Non-pigmented ciliary epithelial cell (primary cell): Measurements from ENCODE around the gene PIK3R6.
"Not testable (repeated sequence)": the region's sequence is repeated elsewhere in the genome, so short reads cannot be mapped to it uniquely, and the experiment has no call there.

ENCODE experiments used
- DNase-seq: peaks from one replicate; pipeline ENCODE4 v3.0.0-alpha.2; 2010; ENCODE audit warnings: low read depth

PIK3R6 gene

DNA sequence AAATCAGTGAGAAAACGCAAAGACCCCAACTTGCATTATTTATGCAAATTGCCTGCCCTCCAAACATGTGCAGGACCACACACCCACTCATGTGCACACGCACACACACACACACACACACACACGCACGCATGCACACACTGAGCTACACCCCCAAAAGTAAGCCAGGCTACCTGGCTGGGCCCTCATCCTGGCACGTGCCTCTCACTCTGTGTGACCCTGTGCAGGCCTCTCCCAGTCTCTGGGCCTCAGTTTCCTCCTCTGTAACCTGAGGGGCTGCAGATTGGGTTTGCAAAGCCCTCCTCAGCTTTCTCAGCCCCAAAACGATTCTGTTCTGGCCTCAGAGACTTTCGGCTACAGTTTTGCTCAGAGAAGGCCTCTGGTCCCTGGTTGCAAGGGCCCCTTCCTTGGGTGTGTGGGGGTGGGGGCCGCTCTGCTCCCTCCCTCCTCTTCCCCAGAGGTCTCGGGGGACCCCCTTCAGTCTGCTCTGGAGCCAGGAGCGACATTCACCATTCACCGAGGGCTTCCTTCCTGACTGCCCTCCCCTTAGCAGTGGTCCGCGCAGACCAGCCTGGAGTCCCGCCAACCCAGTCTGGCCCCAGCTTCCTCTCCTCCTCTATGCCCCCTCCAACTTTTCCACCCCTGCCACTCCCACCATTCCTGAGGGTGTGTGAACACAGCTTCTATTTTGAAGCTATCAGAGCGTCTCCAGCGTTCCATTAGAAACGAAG is 5.4 kb upstream of the PIK3R6 start:
- DNase-seq: no peak

GRCh38 chr17:8872036-8872704 is 4.7 kb upstream of the PIK3R6 start:
- no peak for DNase-seq

DNA sequence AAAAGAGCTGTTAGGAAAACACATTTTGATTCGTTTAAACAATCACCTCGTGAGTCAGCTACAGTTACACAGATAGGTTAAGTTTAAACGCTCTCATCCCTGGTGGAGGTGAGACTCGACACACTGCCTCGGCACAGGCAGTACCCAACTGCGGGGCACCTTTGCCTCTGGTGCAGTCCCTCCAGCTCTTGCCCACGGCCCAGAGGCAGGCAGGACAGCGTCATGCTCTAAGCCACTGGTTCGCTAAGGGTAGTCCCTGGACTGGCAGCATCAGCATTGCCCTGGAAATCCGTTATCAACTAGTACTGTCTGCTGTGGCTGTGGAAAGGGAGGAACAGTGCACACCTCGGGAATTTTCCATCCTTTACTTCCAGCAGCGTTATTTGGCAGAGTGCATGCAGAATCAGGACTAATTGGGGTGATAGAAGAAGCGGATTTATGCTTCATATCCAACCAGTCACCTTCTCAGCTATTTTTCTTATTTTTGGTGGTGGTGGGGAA is 3.7 kb upstream of the PIK3R6 start:
- no peak for DNase-seq

DNA sequence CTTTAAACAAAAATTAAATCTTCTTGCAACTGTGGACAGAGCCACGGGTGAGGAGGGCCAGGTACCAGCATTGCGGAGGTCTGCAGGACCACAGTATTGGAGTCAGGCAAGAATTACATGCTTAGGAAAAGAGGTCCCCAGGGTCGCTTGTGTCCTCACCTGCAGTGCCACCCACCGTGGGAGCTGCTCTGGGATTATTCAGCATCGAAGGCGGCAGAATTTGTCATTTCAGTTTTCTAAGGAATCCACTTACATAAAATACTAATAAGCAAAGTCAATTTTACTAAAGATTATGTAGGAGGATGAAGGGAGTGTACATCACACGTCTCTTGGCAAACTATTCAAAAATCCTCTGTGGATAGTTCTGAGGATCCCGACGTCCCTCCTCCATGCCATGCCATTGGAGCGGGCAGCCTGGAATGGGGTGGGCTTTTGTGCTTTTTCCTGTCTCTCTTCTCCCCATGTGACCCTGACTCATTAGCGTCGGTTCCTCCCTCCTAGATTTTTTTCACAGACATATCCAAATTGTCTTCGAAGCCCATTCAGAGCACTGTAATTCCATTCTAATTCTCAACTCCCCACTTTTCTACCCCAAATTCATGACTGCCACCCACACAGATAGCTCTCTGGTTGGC is 3.0 kb upstream of the PIK3R6 start:
- DNase-seq: no peak

DNA sequence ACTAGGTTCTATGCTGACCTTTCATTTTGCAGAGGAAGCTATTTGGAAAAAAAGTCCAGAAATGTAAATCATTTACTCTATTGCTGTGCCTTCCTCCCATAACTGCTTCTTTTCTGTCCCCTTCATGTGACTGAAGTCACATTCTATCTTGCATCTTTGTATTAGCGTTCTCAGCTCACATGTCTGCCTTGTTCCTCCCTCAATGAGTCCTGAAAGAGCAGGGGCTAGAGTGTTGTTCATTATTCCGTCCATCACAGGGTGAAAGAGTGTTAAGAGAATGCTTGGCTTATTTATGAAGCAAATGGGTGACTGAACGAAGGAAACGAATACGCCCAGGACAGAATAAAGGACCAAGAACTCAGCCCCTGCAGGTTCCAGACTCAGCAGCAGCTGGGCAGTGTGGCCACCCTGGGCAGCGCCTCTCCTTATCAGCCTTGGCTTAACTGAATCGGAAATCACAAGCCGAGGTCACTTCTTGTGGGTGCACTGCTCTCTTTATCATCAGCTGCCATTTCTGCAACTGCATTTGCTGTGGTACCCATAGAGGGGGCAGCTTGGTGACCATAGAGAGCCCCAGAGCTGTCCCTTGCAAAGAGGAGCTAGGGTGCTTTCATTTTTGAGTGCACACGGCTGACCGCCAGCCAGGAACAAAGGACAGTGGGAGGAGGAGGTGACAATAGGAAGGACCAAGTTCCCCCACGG is 1.8 kb upstream of the PIK3R6 start:
- DNase-seq: no peak

- DNase-seq: no peak
Observed at GRCh38 chr17:8868529-8868951, 1.1 kb upstream of the PIK3R6 start.

GRCh38 chr17:8868092-8868491 is 618 bp upstream of the PIK3R6 start:
- no peak for DNase-seq

GRCh38 chr17:8865811-8866210 is 1.7 kb downstream of the PIK3R6 start:
- no peak for DNase-seq

DNA sequence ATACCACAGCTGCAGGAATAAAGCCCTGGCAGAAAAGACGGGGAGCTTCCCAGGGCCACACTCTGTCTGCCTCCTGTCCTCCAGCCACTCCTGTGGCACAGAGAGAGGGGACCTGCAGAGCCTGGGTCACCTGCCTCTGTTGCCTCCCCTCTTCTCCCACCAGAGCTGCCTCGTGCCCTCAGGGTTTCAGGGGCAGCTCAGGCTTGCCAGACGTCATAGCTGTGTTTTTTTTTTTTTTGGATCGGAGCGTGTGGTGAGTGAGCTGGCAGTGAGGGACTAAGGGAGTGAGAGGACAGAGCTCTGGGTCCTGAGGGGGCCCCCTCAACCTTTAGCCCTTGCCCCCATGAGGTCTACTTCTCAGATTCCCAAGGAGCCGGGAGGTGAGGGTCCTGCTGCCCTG is 2.1 kb downstream of the PIK3R6 start:
- no peak for DNase-seq

- DNase-seq: no peak
Observed at GRCh38 chr17:8862213-8863056, 5.0 kb downstream of the PIK3R6 start.

DNA sequence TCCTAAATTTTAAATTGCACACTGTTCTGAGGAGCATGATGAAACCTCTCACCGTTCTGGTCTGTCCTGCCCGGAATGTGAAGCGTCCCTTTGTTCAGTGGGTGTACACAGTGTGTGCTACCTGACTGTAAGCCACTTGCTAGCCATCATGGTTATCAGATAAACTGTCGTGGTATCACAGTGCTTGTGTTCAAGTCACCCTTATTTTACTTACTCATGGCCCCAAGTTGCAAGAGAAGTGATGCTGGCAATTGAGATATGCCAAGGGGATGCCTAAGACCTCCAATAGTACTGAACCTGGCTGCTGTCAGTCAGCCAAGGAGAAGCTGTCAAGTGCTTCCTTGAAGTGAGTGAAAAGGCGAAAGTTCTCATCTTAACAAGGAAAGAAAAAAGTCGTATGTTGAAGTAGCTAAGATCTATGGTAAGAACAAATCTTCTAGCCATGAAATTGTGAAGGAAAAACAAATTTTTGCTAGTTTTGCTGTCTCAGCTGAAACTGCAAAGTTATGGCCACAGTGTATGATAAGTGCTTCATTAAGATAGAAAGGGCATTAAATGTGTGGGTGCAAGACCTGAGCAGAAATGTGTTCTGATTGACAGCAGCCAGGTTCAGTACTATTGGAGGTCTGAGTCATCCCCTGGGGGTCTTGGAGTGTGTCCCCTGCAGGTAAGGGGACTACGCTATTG is 5.8 kb downstream of the PIK3R6 start:
- DNase-seq: no peak

- no peak for DNase-seq
Observed at GRCh38 chr17:8859804-8860430, 7.6 kb downstream of the PIK3R6 start.

DNA sequence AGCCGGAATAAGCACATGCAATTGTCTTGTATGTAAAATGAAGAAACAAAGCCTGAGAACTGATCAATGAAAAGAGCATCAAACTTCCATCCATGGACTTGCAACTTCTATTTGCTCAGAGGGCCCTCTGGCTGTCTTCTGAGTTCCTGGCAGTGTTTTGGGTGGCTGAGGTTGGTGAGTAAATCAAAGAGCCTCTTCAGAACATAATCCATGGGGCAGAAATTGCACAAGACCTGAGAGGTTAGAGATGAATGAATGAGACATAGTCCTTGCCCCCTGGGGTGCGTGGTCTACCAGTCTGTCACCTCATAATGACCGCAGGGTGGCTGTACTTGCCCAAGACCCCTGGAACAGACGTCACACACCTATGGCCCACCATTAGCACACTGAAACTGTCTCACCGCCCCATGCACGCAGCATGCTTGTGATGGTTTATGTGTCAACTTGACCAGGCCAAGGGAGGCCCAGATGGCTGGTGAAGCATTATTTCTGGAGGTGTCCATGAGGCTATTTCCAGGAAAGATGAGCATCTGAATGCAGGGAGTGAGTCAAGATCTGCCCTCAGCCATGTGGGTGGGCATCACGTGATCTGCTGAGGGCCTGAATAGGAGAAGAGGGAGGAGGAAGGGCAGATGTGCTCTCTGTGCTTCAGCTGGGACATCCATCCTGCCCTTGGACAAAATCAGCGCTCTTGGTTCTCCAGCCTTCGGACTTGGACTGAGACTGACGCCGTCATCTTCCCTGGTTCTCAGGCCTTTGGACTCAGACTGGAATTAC is 8.3 kb downstream of the PIK3R6 start:
- DNase-seq: no peak

- no peak for DNase-seq
Observed at GRCh38 chr17:8857919-8858318, 9.6 kb downstream of the PIK3R6 start.

- no peak for DNase-seq
Observed at GRCh38 chr17:8856869-8857575, 10.5 kb downstream of the PIK3R6 start.

DNA sequence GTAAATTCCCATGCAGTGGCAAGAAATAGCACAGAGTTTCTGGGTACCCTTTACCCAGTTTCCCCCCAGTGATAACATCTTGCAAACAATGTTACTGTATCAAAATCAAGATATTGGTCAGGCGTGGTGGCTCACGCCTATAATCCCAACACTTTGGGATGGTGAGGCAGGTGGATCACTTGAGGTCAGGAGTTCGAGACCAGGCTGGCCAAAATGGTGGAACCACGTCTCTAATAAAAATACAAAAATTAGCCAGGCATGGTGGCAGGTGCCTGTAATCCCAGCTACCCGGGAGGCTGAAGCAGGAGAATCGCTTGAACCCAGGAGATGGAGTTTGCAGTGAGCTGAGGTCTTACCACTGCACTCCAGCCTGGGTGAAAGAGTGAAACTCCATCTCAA is 11.3 kb downstream of the PIK3R6 start:
- not testable (repeated sequence) for DNase-seq

GRCh38 chr17:8855477-8856204 is 11.8 kb downstream of the PIK3R6 start:
- DNase-seq: no peak

DNA sequence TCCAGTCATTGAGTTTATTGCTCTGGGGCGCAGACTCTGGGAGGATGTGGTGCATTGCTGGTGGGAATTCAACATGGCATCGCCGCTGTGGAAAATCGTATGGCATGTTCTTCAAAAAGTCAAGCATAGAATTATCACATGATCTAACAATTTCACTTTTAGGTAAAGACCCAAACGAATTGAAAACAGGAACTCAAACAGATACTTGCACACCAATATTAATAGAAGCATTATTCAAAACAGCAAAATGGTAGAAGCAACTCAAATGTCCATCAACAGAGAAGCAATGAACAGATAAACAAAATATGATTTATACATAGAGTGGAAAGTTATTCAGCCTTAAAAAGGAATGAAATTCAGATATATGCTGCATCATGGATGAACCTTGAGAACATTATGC is 15.9 kb downstream of the PIK3R6 start:
- DNase-seq: no peak
